Neutrophil (primary cell): ENCODE measurements around the gene NRG2.

Experiments
- H3K27ac ChIP-seq: fragments of 200-600 bp; sonication (generic); 2 replicates; pipeline ENCODE4 v1.5.1; 2016; ENCODE audit warnings: mild to moderate bottlenecking, moderate library complexity
- H3K27me3 ChIP-seq: fragments of 200-600 bp; sonication (generic); 2 replicates; pipeline ENCODE4 v1.6.0; 2016; ENCODE audit warnings: mild to moderate bottlenecking
- H3K36me3 ChIP-seq: fragments of 200-600 bp; sonication (generic); 2 replicates; pipeline ENCODE4 v1.5.1; 2017
- H3K4me1 ChIP-seq, 2 experiments: fragments of 200-600 bp in 1 of 2; sonication (generic) in 1 of 2; 1 replicate in 1 of 2; 2 replicates in 1 of 2; pipeline versions ENCODE4 v1.5.1 to v1.6.1; 2013 to 2016; ENCODE audit warnings: low read depth in 1 of 2, low read length in 1 of 2, mild to moderate bottlenecking in 1 of 2, moderate library complexity in 1 of 2; ENCODE audit not compliant: control insufficient read depth in 1 of 2, insufficient read depth in 1 of 2
- H3K4me3 ChIP-seq, 2 experiments: fragments of 200-600 bp in 1 of 2; sonication (generic) in 1 of 2; 1 replicate in 1 of 2; 2 replicates in 1 of 2; pipeline ENCODE4 v1.5.1; 2013 to 2016; ENCODE audit warnings: low read depth in 1 of 2, low read length in 1 of 2, mild to moderate bottlenecking in 1 of 2, moderate library complexity in 1 of 2
- H3K9me3 ChIP-seq: fragments of 200-600 bp; sonication (generic); 2 replicates; pipeline ENCODE4 v1.5.1; 2016
- CTCF ChIP-seq: fragments of 200-600 bp; sonication (generic); IDR thresholded peaks from 2 replicates; pipeline ENCODE4 v1.5.1; 2016; ENCODE audit warnings: antibody characterized with exemption

NRG2 gene

GRCh38 chr5:140013536-140013935 lies 29.6 kb downstream of the NRG2 start:
- Histone ChIP-seq H3K4me1 (no peaks in the 10 kb centered on the region), H3K27ac (no peak overlapping the region), H3K27me3 (peaks cover 81% of the 10 kb centered on the region), H3K36me3 (no peaks in the 10 kb centered on the region), H3K4me3 (no peak overlapping the region), H3K9me3 (no peaks in the 10 kb centered on the region)
- no peak for TF ChIP-seq CTCF

GRCh38 chr5:140012443-140012842 lies 30.7 kb downstream of the NRG2 start:
- H3K4me3 ChIP-seq = no peak overlapping the region
- H3K4me1 ChIP-seq = no peaks in the 10 kb centered on the region
- H3K9me3 ChIP-seq = no peaks in the 10 kb centered on the region
- H3K27ac ChIP-seq = no peak overlapping the region
- H3K36me3 ChIP-seq = no peaks in the 10 kb centered on the region
- no peak for TF ChIP-seq CTCF
- H3K27me3 ChIP-seq = peaks cover 82% of the 10 kb centered on the region

- no peak for TF ChIP-seq CTCF
- no peak overlapping the region for H3K4me3 ChIP-seq
- no peak overlapping the region for H3K27ac ChIP-seq
- no peaks in the 10 kb centered on the region for H3K9me3 ChIP-seq
- no peaks in the 10 kb centered on the region for H3K4me1 ChIP-seq
- peaks cover 88% of the 10 kb centered on the region for H3K27me3 ChIP-seq
- no peaks in the 10 kb centered on the region for H3K36me3 ChIP-seq
These were observed 31.7 kb downstream of the NRG2 start for GRCh38 chr5:140011297-140011802.

GRCh38 chr5:140010798-140011197 lies 32.3 kb downstream of the NRG2 start:
- Histone ChIP-seq H3K27me3 (peaks cover 88% of the 10 kb centered on the region), H3K4me1 (no peaks in the 10 kb centered on the region), H3K4me3 (no peak overlapping the region), H3K27ac (no peak overlapping the region), H3K36me3 (no peaks in the 10 kb centered on the region), H3K9me3 (no peaks in the 10 kb centered on the region)
- no peak for TF ChIP-seq CTCF

GRCh38 chr5:140007311-140007710 lies 35.8 kb downstream of the NRG2 start:
- no peaks in the 10 kb centered on the region for H3K9me3 ChIP-seq

More at GRCh38 chr5:140007311-140007710, 35.8 kb downstream of the NRG2 start:
- Histone ChIP-seq H3K36me3 (no peaks in the 10 kb centered on the region), H3K27ac (no peak overlapping the region), H3K4me1 (no peaks in the 10 kb centered on the region), H3K27me3 (peaks cover 100% of the 10 kb centered on the region), H3K4me3 (no peak overlapping the region)
- no peak for TF ChIP-seq CTCF
